Measurements from ENCODE around the gene NDUFS2.

NDUFS2 gene

DNA sequence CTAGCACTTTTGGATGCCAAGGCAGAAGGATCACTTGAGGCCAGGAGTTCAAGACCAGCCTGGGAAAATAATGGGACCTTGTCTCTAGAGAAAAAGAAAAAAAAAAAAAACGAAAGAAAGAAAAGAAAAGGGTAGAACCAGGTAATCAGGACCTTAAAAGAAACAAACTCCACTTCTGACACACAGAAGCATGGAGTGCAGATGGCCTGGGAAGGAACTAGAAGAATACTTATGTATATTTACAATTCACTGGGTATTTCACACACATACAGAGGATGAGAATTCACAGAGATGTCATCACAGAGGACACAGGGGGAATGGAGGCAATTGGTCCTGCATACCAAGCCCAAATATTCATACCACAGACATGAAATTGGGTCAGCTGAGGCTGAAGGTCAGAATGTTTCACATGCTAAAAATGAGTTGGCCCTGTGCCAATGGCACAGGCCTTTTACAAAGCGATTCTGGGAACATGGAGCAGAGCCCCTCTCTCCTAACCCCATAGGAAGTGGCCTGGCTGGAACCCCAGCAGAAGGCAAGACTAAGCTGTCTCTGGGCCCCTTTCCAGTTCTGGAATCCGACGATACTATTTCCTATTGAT, 29.3 kb upstream of the NDUFS2 start:
- no peak for DNase-seq

- DNase-seq: no peak
Measured at GRCh38 chr1:161173711-161174110, 28.5 kb upstream of the NDUFS2 start.

DNA sequence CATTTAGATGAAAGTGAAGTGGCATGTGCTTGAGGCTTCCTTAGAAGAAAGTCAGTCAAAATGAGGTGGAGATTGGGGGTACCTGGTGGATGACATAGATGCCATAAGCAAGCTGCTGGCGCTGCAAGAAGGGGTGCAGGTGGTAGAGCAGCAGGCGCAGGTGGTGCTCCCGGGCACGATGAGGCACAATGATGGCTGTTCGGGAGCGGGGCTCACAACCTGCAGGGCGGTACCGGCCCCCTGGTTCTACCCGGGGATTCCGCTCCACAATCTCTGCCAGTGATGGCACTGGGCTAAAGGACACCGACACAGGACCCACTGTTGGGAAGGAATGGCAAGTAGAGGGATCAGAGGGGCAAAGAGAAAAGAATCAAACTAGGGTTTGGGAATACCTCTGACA, 27.3 kb upstream of the NDUFS2 start:
- no peak for DNase-seq

DNA sequence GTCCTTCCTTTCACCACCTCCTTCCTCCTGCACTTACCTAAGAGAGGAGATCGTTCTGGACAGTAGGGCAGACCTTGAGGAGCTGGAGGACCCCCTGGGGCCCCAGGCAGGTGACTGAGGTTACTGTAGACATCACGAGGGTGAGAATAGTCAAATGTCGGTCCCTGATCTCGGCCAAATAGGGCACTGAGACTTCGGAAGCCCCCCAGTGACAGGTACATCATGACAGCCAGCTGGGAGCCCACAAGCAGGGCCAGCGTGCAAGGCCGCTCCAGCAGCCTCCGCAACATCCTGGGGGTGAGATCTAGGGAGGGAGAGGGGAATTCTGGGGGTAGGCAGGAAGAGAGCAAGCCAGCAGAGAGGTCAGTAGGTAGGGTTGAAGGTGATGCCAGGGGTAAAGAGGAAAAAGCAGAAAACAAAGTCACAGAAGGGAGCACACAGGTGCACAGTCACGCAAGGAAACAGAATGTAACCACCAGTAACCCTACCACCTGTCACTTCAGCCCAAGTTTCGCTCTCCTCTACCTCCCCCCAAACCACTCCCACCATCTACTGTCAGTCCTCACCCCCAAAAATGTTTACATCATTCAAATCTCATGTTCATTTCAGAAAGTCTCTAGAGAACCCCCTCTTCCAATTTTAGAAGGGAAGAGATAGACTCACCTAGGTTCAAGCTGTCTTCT, 26.3 kb upstream of the NDUFS2 start:
- DNase-seq: no peak

- no peak for DNase-seq
Measured at GRCh38 chr1:161176468-161177111, 25.6 kb upstream of the NDUFS2 start.

GRCh38 chr1:161177112-161177935, 24.8 kb upstream of the NDUFS2 start, which contains the start of gene B4GALT3:
Gene B4GALT3, minus strand, starts transcription at chr1:161177507. Its CDS starts 1,447 bp downstream, at chr1:161176060.
- DNase-seq: peak; percentile 91 to 97

DNA sequence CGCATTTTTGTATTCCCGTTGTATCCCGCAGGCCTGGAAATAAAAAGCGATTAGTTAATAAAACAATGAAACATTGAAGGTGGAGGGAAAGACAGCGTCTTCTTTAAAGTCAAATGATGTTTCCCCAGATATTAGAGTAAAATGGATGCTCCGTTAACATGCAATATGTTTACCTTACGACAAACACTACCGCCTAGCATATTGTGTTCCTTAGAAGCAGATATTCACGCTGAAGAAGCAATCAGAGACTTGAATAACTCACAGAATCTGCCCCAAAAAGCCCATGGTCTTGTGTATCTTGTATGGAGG, 24.3 kb upstream of the NDUFS2 start:
- DNase-seq: no peak

GRCh38 chr1:161179698-161180097, 22.5 kb upstream of the NDUFS2 start:
- DNase-seq: no peak

GRCh38 chr1:161180639-161181038, 21.5 kb upstream of the NDUFS2 start:
- DNase-seq: no peak

GRCh38 chr1:161182214-161182613, 20.0 kb upstream of the NDUFS2 start:
- DNase-seq: peak; percentile 57 to 63

DNA sequence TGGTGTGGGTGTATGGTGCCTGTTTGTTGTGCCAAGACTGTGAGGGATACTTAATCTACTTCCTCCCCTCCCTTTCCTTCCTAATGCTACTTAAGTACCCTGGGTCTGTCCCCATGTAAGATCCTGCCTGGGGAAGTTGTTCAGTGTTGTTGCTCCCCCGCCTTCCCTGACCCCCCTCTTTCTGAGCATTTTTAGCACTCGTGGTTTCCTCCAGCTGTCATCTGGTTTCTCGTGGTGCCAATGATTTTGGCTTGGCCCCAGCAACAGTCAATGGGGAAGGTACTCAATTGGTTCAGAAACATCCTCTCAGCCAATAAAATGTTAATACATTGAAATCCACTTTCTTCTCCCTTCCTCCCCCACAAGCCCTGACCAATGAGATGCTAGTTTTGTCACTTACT, 16.9 kb upstream of the NDUFS2 start:
- DNase-seq: peak; percentile 61 to 63

DNA sequence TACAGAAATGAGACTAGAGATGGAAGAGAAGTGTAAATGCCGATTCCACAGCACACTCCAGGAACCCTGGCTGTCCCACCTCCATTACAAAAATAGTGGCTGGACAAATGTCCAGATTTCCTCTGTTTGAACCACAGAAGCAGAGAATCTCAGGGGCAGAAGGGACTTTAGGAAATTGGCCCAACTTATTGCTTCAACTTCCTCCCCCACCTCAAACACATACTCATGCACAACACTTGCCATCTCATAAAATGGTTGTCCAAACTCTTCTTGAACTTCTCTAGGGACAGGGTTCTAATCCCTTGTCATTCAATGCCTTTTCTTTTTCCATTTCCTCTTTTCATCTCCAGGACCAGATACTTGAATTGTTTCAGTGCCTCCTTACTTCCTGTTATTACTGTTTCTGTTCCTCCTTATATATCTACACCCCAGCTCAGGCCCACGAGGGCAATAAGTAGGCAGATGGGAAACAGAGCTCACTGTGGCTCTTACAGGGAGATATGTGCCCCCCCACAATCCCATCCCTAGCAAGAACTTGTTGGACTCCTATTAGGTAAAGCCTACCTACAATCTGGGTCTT, 16.3 kb upstream of the NDUFS2 start:
- no peak for DNase-seq

- DNase-seq: no peak
Measured at GRCh38 chr1:161187311-161187710, 14.9 kb upstream of the NDUFS2 start.

GRCh38 chr1:161188381-161188780, 13.8 kb upstream of the NDUFS2 start:
- no peak for DNase-seq

- DNase-seq: no peak
Measured at GRCh38 chr1:161189036-161189435, 13.1 kb upstream of the NDUFS2 start.

DNA sequence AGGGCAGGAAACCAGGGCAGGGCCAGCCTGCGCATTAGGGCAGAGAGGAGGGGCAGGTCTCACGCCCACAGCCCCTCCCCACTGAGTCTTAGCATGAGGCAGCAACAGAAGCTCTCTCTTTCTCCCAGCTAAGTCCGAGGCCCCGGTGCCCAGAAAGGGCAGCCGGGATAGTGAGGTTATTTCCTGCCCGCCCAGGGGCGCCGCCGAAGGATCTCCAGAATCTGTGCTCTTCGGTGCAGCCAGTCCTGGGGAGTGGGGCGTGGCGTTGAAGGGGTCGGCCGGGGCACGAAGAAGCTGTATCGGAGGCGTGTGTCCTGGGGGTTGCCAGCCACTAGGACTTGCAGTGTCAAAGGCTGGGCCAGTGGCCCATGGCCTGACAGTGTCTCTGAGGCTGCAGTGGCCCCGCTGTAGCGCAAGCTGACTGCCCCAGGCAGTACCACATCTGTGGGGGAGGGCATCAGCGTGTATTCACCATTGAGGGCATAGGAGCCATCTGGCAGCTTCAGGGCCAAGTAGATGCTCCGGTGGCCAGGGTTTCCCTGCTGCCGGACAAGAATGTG, 11.1 kb upstream of the NDUFS2 start:
- DNase-seq: no peak

DNA sequence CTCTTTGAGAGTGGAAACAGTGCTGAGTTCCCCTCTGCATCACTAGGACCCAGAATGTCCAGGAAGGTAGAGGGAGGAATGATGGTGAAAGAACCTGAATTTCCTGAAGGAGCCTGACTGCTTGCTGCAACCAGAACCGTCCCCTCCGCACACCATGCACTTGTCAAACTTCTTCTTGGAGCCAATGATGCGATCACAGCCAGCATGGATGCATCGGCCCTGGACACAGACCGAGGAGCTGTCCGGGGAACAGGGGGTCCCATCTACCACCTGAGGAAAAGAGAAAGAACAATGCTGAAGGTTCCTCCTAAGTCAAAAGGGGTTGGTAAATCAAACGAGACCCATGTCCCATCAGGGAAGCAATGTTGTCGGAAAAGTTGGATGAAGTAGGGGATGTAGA, 10.2 kb upstream of the NDUFS2 start:
- DNase-seq: no peak

GRCh38 chr1:161192476-161193465, 9.4 kb upstream of the NDUFS2 start:
- DNase-seq: peak; percentile 64 to 67

GRCh38 chr1:161193561-161194235, 8.5 kb upstream of the NDUFS2 start:
- DNase-seq: no peak

GRCh38 chr1:161195171-161195570, 7.0 kb upstream of the NDUFS2 start:
- DNase-seq: no peak

GRCh38 chr1:161196111-161196510, 6.1 kb upstream of the NDUFS2 start:
- no peak for DNase-seq
